NCI-H524 treated with DMSO at 0.1 percent for 48 hours (cell line): ENCODE results near the gene RAPGEF6.
"Not testable (repeated sequence)": the region's sequence is repeated elsewhere in the genome, so short reads cannot be mapped to it uniquely, and the experiment has no call there.

ENCODE experiments used
- DNase-seq: peaks from one replicate; lab custom pipeline; 2025; lab: John Stamatoyannopoulos, UW

Gene RAPGEF6

GRCh38 chr5:131384616-131385214, 250.3 kb downstream of the RAPGEF6 start:
- DNase-seq = no peak

- DNase-seq = no peak
These were observed 250.9 kb downstream of the RAPGEF6 start for GRCh38 chr5:131384173-131384572.

DNA sequence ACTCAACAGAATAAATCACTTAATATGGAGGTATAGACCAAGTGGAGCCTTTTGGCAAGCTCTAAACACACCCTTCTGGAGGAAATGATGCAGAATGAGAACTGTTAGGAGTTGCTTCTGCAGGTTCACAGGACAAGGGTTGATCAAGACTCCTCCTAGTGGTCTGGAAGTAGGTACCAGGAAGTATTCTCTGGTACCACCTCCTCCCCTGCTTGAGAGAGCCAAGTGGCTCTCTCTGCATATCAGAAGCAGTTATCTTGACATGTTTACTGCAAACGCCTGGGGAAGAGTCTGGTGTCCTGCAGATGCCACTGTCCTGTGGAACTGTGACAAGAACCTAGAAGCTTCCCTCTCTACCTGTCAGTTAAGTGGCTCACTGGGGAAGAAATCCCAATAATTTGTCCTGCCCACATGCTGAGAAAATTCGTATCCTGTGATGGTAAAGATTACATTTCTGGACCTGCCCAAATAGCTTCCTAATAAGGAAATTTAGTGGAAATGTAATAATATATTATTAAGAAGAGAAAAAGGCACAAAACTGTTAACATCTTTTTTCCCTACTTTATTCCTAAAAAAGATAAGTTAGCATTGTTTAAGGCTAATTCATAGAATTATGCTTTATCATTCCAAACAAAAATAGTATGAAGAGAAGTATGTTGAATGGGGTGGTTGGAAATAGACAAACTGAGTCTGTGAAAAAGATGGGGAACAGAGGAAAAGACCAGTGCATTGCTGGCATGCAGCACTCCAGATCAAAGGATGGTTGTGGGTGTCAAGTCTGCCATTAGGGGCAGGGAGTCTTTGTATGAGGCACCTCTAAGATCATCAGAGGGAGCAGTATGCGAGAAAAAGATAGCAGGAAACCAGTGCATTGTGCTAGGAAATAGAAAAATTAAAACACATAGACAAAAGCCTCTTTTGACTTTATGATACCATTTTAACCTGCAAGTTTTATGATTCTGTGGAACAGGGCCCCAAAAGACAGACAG, 252.3 kb downstream of the RAPGEF6 start:
- DNase-seq = peak; percentile 20

DNA sequence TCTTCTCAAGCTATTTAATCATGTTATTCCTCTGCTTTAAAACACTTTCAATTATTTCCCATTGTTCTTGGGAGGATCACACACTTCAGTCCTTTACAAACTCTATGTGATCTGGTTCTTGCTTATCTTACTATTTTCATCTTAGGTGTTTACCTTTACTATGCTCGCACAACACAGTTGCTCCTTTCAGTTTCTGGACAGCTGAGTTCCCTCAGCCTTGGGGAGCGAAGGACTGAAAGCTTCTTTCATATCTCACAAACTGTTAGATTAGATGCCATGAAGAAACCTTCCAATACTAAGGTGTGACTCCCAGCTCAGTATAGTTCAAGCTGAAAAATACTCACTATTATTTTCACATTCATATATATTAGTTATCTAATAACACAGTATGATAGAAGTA, 253.3 kb downstream of the RAPGEF6 start:
- DNase-seq = no peak

- no peak for DNase-seq
These were observed 254.0 kb downstream of the RAPGEF6 start for GRCh38 chr5:131381021-131381420.

DNA sequence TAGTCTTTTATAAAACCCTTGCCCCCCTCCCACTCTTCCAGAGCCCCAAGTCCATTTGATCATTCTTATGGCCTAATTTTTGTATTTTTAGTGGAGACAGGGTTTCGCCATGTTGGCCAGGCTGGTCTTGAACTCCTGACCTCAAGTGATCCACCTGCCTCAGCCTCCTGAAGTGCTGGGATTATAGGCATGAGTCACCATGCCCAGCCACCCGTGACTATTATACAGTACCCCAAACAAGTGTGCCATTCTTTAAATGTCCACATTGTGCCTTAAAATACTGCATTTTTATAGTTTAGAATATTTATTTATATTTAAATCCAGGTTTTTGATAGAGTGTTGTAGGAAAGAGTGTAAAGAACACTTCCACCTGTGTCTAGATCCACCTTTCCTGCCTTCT, 254.8 kb downstream of the RAPGEF6 start:
- DNase-seq = not testable (repeated sequence)

DNA sequence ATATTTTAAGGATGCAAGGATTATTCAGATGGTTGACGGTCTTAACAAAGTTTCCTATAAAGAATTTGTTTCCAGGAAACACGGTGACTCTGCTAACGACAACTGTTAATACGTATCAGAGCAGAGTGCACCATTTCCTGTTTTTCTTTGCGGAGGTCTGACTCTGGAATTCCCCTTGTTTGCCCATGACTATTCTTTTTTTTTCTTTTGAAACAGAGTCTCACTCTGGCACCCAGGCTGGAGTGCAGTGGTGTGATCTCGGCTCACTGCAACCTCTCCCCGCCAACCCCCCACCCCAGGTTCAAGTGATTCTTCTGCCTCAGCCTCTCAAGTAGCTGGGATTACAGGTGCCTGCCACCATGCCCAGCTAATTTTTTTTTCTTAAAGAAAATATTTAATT, 255.3 kb downstream of the RAPGEF6 start:
- no peak for DNase-seq

DNA sequence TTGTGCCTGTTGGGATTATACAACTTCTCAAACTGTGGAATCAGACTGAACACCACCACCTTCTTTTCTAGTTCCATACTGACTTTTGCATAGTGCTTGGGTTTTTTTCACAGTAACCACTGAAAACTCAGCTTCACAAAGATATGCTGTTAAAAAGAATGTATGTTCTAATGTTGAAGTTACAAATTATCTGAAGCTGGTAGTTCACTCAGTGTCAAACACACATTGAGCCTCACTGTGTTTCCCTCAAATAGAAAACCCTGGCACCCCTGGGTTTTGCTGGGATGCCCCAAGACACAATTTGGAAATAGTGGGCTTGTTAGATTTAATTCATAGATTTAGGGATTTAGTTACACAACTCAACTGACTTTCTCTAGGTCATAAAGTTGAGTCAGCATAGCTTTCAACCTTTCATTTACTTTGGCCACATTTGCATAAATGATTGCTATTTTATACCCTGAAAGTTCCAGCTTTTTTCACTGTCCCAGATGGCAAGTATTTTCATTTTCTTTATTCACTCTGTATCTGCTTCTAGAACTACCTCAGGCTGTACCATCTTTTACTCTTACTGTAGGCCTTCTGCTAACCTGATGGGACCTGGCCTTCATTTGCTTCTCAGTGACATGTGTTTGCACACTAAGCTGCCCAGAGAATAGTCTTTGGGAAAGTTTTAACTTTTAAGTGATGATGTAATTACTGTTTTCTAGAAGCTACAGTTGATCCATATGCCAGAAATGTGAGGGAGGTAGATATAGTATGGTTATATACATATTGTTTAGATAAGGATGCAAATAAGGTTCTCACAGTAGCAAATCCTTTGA, 256.1 kb downstream of the RAPGEF6 start:
- DNase-seq = no peak

- DNase-seq = no peak
These were observed 257.2 kb downstream of the RAPGEF6 start for GRCh38 chr5:131377785-131378325.

DNA sequence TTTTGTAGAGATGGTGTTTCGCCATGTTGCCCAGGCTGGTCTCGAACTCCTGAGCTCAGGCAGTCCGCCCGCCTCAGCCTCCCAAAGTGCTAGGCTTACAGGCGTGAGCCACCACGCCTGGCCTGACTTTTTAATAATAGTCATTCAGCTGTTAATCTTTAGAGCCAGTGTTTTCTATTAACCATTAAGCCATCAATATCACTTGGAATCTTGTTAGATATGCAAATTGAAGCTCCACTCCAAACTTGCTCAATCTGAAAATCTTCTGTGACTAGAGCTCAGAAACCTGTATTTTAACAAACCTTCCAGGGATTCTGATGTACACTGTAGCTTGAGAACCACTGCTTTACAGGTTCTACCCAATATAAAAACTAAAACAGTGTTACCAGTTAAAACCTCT, 257.7 kb downstream of the RAPGEF6 start:
- DNase-seq = no peak

DNA sequence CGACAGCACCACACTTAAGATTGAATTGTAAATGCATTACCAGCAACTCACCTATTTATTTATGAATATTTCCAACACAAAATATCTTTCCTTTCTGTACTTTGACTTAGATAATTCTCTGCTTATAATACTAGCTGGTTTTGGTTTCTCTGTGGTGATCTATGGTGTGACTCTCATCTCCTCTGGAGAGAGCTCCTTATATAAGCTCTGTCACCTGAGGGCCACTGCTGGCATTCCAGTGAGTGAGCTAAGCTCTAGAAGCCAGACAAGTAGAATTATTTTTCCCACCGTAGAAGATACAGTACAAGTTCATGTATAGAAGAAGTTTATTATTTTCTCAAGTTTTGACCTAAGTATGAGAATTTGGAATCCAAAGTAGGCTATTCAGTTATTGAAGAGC, 259.7 kb downstream of the RAPGEF6 start:
- no peak for DNase-seq
